HepG2 (cell line): ENCODE results near the gene MYOZ3. TPM values are rescaled to one million over a fixed set of nuclear protein-coding genes. Genes with fewer than 3 reads are reported as not detected.

Experiments used
- ATM ChIP-seq: fragments of 450-650 bp; IDR thresholded peaks from 2 replicates; pipeline ENCODE4 v1.7.1; 2017; ENCODE audit warnings: mild to moderate bottlenecking, borderline replicate concordance
- CREB3 ChIP-seq: sonication (generic); formaldehyde crosslinking; IDR thresholded peaks from 2 replicates; pipeline ENCODE4 v1.5.0; 2020; ENCODE audit warnings: missing genetic modification reagents
- ESRRA ChIP-seq: sonication (generic); formaldehyde crosslinking; IDR thresholded peaks from 2 replicates; pipeline ENCODE4 v1.5.1; 2020; ENCODE audit warnings: mild to moderate bottlenecking, low read depth, missing genetic modification reagents
- KDM2A ChIP-seq: sonication (generic); formaldehyde crosslinking; IDR thresholded peaks from 2 replicates; pipeline ENCODE4 v1.4.0; 2020; ENCODE audit warnings: low read depth, missing genetic modification reagents, borderline replicate concordance
- NCOR1 ChIP-seq: fragments of 200-600 bp; sonication (generic); IDR thresholded peaks from 2 replicates; pipeline ENCODE4 v1.7.0; 2017; ENCODE audit warnings: antibody characterized with exemption, low read length, borderline replicate concordance
- NR2C2 ChIP-seq: sonication (generic); formaldehyde crosslinking; IDR thresholded peaks from 2 replicates; pipeline ENCODE4 v1.4.0; 2020; ENCODE audit warnings: missing genetic modification reagents, mild to moderate bottlenecking, moderate library complexity, borderline replicate concordance
- ZHX2 ChIP-seq, 2 experiments: sonication (generic) in 1 of 2; formaldehyde crosslinking in 1 of 2; IDR thresholded peaks; 2 replicates each; pipeline versions ENCODE4 v1.6.1 to v1.9.0; 2014 to 2022; ENCODE audit warnings: antibody characterized with exemption in 1 of 2, borderline replicate concordance in 1 of 2, inconsistent platforms in 1 of 2, low read depth in 1 of 2, missing genetic modification reagents in 1 of 2
- ZNF572 ChIP-seq: sonication (generic); formaldehyde crosslinking; IDR thresholded peaks from 2 replicates; pipeline ENCODE4 v1.5.1; 2020; ENCODE audit warnings: mild to moderate bottlenecking, missing genetic modification reagents
- polyA plus RNA-seq, 8 experiments: library from polyadenylated mRNA; depleted of rRNA in 3 of 8; stranded (reverse) in 7 of 8; unstranded in 1 of 8; fragments of >200 nt; fragmentation: Illumina TruSeq in 4 of 8; extraction: Trizol in 4 of 8; gene quantifications; 2 replicates each; pipeline versions ENCODE4 v1.2.1 to v1.2.3, GENCODE V29; 2011 to 2016; ENCODE audit warnings: low read depth in 4 of 8, missing spikeins in 1 of 8, mixed read lengths in 1 of 8; ENCODE audit not compliant: insufficient read depth in 1 of 8
- total RNA-seq, 5 experiments: library from RNA; depleted of rRNA; stranded (reverse); fragments of >200 nt; fragmentation: Illumina TruSeq; extraction: Trizol; gene quantifications; 2 replicates each; pipeline ENCODE4 v1.2.3, GENCODE V29; 2016; ENCODE audit warnings: low read depth in 1 of 5
- TF ChIP-seq, protein P1 (sequence below): IDR thresholded peaks from 2 replicates; pipeline ENCODE4 v1.6.1; 2016; ENCODE audit warnings: low read depth, missing genetic modification reagents, missing compliant biosample characterization
- TF ChIP-seq, protein P2 (sequence below): sonication (generic); formaldehyde crosslinking; IDR thresholded peaks from 2 replicates; pipeline ENCODE4 v1.5.1; 2020; ENCODE audit warnings: mild to moderate bottlenecking, missing genetic modification reagents, borderline replicate concordance

Gene MYOZ3
- total and polyA plus RNA-seq, 2 of the 13 experiments (the other 11 are each of a cell fraction or from before 2014, with no cell fraction given) = 0.05 TPM; not detected in 1

GRCh38 chr5:150656191-150657132 lies 4.6 kb upstream of the MYOZ3 start (continued):
- TF ChIP-seq, protein P1, sequence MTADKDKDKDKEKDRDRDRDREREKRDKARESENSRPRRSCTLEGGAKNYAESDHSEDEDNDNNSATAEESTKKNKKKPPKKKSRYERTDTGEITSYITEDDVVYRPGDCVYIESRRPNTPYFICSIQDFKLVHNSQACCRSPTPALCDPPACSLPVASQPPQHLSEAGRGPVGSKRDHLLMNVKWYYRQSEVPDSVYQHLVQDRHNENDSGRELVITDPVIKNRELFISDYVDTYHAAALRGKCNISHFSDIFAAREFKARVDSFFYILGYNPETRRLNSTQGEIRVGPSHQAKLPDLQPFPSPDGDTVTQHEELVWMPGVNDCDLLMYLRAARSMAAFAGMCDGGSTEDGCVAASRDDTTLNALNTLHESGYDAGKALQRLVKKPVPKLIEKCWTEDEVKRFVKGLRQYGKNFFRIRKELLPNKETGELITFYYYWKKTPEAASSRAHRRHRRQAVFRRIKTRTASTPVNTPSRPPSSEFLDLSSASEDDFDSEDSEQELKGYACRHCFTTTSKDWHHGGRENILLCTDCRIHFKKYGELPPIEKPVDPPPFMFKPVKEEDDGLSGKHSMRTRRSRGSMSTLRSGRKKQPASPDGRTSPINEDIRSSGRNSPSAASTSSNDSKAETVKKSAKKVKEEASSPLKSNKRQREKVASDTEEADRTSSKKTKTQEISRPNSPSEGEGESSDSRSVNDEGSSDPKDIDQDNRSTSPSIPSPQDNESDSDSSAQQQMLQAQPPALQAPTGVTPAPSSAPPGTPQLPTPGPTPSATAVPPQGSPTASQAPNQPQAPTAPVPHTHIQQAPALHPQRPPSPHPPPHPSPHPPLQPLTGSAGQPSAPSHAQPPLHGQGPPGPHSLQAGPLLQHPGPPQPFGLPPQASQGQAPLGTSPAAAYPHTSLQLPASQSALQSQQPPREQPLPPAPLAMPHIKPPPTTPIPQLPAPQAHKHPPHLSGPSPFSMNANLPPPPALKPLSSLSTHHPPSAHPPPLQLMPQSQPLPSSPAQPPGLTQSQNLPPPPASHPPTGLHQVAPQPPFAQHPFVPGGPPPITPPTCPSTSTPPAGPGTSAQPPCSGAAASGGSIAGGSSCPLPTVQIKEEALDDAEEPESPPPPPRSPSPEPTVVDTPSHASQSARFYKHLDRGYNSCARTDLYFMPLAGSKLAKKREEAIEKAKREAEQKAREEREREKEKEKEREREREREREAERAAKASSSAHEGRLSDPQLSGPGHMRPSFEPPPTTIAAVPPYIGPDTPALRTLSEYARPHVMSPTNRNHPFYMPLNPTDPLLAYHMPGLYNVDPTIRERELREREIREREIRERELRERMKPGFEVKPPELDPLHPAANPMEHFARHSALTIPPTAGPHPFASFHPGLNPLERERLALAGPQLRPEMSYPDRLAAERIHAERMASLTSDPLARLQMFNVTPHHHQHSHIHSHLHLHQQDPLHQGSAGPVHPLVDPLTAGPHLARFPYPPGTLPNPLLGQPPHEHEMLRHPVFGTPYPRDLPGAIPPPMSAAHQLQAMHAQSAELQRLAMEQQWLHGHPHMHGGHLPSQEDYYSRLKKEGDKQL (CRISPR knock-in tag) = no peak
- TF ChIP-seq NCOR1 = no peak
- TF ChIP-seq ATM = no peak
- TF ChIP-seq ZHX2 (IDR thresholded peaks at IDR 0.05; ENCODE audit: low read depth) = no peak
- TF ChIP-seq ZHX2 (CRISPR knock-in tag; IDR thresholded peaks at IDR 0.05; ENCODE audit: borderline replicate concordance) = no peak
- TF ChIP-seq CREB3 = no peak
- TF ChIP-seq ESRRA (CRISPR knock-in tag) = peak; percentile 31; the same call in 1 of the 2 replicates
- no peak for TF ChIP-seq NR2C2 (CRISPR knock-in tag)
- no peak for TF ChIP-seq ZNF572 (CRISPR knock-in tag)
- TF ChIP-seq KDM2A (CRISPR knock-in tag) = peak; percentile 52; the same call in 1 of the 2 replicates
- TF ChIP-seq, protein P2, sequence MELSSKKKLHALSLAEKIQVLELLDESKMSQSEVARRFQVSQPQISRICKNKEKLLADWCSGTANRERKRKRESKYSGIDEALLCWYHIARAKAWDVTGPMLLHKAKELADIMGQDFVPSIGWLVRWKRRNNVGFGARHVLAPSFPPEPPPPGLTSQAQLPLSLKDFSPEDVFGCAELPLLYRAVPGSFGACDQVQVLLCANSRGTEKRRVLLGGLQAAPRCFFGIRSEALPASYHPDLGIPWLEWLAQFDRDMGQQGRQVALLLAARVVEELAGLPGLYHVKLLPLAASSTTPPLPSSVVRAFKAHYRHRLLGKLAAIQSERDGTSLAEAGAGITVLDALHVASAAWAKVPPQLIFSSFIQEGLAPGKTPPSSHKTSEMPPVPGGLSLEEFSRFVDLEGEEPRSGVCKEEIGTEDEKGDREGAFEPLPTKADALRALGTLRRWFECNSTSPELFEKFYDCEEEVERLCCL (CRISPR knock-in tag) = no peak
